Aorta (tissue), 5 donors: ENCODE data around the gene ETV2. TPM values are rescaled to one million over a fixed set of nuclear protein-coding genes. Genes with fewer than 3 reads are reported as not detected.
"Not testable (repeated sequence)": the region's sequence is repeated elsewhere in the genome, so short reads cannot be mapped to it uniquely, and the experiment has no call there.

Experiments used
- ATAC-seq: fragments of 200-7000 bp; cut with Tn5 transposase; one replicate; pipeline ENCODE4 v1.9.1; 2022; ENCODE audit warnings: moderate library complexity; ENCODE audit not compliant: low FRiP score
- DNase-seq, 2 donors: peaks; one replicate each; pipeline ENCODE4 v3.0.0-alpha.2; 2020
- H3K27ac ChIP-seq, 2 donors: one replicate each; pipeline ENCODE4 v1.5.1; 2013; ENCODE audit warnings: low read length in 2 of 2, mild to moderate bottlenecking in 2 of 2, moderate library complexity in 2 of 2, control low read depth in 1 of 2, inconsistent platforms in 1 of 2, low read depth in 1 of 2
- H3K27me3 ChIP-seq, 2 donors: one replicate each; pipeline ENCODE4 v1.6.1; 2013; ENCODE audit warnings: control low read depth in 1 of 2, low read length in 1 of 2, mild to moderate bottlenecking in 1 of 2, moderate library complexity in 1 of 2; ENCODE audit not compliant: insufficient read depth in 2 of 2, control insufficient read depth in 1 of 2
- H3K36me3 ChIP-seq, 2 donors: one replicate each; pipeline ENCODE4 v1.6.1; 2013; ENCODE audit warnings: control low read depth in 1 of 2, low read length in 1 of 2, mild to moderate bottlenecking in 1 of 2; ENCODE audit not compliant: insufficient read depth in 2 of 2, control insufficient read depth in 1 of 2
- H3K4me1 ChIP-seq, 2 donors: one replicate each; pipeline ENCODE4 v1.6.1; 2013; ENCODE audit warnings: low read length in 2 of 2, control low read depth in 1 of 2, mild to moderate bottlenecking in 1 of 2, moderate library complexity in 1 of 2; ENCODE audit not compliant: insufficient read depth in 2 of 2, control insufficient read depth in 1 of 2
- H3K4me3 ChIP-seq, 2 donors: one replicate each; pipeline ENCODE4 v1.5.1; 2013; ENCODE audit warnings: low read length in 2 of 2, control low read depth in 1 of 2, mild to moderate bottlenecking in 1 of 2
- H3K9me3 ChIP-seq: one replicate; pipeline ENCODE4 v1.6.1; 2013; ENCODE audit warnings: mild to moderate bottlenecking, low read length; ENCODE audit not compliant: control insufficient read depth
- WGBS, 2 donors: extraction: QIAGEN DNeasy Blood & Tissue Kit; methylation state at CpG; one replicate each; pipeline ENCODE4 v1.1.7; 2013; 5-methylcytosine and 5-hydroxymethylcytosine counted together
- intact Hi-C, 2 donors: fragments of 100-400 bp; cut with DNase I; formaldehyde crosslinking; loops; one replicate each; pipeline versions ENCODE4 v1.14.2 to v1.15.0; 2022
- polyA plus RNA-seq, 2 donors: library from polyadenylated mRNA; stranded (reverse); fragments of 200-250 nt; gene quantifications; one replicate each; pipeline ENCODE4 v1.2.3, GENCODE V29; 2013
- total RNA-seq, 2 donors: library from RNA; stranded (reverse); fragmentation: NEBNext Ultra II Directional; extraction: Animal tissue kit (Norgen Biotek cat#: 25700); gene quantifications; one replicate each; pipeline ENCODE4 v1.2.1, GENCODE V29; 2021
- donor health status: healthy with polysubstance abuse.
- donor health status: Bipolar disorder and iron deficiency.
- donor health status: DM: no; HTN: no; CAD: no.
- donor health status: DM: no; HTN: no; CAD: no.
- donor health status: DM: yes; HTN: yes; CAD: no.

The ETV2 gene
- total and polyA plus RNA-seq, 4 donors: 0.46 to 1.9 (median 0.92) TPM

DNA sequence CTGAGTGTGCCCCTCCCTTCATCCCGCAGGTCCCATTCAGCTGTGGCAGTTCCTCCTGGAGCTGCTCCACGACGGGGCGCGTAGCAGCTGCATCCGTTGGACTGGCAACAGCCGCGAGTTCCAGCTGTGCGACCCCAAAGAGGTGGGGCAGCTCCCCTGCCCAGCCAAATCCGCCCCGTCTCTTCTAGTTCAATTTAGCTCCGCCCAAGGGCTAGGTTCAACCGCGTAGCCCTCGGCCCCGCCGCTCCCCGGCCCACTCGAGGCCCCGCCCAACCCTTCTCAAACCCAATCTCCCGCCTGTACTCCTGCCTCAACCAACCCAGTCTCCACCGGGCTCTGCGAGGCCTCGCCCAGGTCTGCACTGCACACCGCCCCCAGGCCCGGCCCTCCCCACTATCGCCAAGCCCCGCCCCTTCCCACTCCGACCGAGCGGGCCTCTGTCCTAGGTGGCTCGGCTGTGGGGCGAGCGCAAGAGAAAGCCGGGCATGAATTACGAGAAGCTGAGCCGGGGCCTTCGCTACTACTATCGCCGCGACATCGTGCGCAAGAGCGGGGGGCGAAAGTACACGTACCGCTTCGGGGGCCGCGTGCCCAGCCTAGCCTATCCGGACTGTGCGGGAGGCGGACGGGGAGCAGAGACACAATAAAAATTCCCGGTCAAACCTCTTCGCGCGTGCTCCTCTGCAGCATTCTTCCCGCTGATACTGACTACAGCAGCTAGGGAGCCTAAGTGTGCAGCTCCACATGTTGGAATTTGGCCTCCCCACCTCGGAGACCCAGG lies 2.9 kb downstream of the ETV2 start:
- Histone ChIP-seq H3K36me3 (no peaks in the 10 kb centered on the region), H3K27ac (peak overlapping the region; percentile 2 to 96), H3K27me3 (no peaks in the 10 kb centered on the region), H3K4me3 (peak overlapping the region; percentile 32 to 74), H3K4me1 (no peaks in the 10 kb centered on the region), H3K9me3 (no peaks in the 10 kb centered on the region)
- peak; percentile 95 for ATAC-seq
- DNase-seq: peak; percentile 98
- 1% methylated on average over 60 of the region's 60 CpGs for WGBS, 2 donors
- intact Hi-C loops: no loop called here

GRCh38 chr19:35644987-35645679 lies 3.6 kb downstream of the ETV2 start:
- Histone ChIP-seq H3K36me3 (no peaks in the 10 kb centered on the region), H3K9me3 (no peaks in the 10 kb centered on the region), H3K4me3 (peak overlapping the region; percentile 32 to 67), H3K27ac (peak overlapping the region; percentile 2 to 49), H3K27me3 (no peaks in the 10 kb centered on the region), H3K4me1 (no peaks in the 10 kb centered on the region)
- DNase-seq (peak; percentile 93 to 96), ATAC-seq (peak; percentile 73)
- WGBS, 2 donors: 15 to 16% methylated on average over 20 of the region's 20 CpGs
- intact Hi-C loops: no loop called here

GRCh38 chr19:35645680-35646511 lies 4.4 kb downstream of the ETV2 start:
- ATAC-seq (no peak), DNase-seq (no peak)
- no peaks in the 10 kb centered on the region for H3K4me1 ChIP-seq
- 79 to 90% methylated on average over 7 of the region's 7 CpGs for WGBS, 2 donors
- H3K36me3 ChIP-seq: no peaks in the 10 kb centered on the region
- no peaks in the 10 kb centered on the region for H3K27me3 ChIP-seq
- intact Hi-C loops: no loop called here
- H3K9me3 ChIP-seq: no peaks in the 10 kb centered on the region
- no peak overlapping the region for H3K4me3 ChIP-seq
- H3K27ac ChIP-seq: peak overlapping the region in 1 of 2 donors; percentile 49

DNA sequence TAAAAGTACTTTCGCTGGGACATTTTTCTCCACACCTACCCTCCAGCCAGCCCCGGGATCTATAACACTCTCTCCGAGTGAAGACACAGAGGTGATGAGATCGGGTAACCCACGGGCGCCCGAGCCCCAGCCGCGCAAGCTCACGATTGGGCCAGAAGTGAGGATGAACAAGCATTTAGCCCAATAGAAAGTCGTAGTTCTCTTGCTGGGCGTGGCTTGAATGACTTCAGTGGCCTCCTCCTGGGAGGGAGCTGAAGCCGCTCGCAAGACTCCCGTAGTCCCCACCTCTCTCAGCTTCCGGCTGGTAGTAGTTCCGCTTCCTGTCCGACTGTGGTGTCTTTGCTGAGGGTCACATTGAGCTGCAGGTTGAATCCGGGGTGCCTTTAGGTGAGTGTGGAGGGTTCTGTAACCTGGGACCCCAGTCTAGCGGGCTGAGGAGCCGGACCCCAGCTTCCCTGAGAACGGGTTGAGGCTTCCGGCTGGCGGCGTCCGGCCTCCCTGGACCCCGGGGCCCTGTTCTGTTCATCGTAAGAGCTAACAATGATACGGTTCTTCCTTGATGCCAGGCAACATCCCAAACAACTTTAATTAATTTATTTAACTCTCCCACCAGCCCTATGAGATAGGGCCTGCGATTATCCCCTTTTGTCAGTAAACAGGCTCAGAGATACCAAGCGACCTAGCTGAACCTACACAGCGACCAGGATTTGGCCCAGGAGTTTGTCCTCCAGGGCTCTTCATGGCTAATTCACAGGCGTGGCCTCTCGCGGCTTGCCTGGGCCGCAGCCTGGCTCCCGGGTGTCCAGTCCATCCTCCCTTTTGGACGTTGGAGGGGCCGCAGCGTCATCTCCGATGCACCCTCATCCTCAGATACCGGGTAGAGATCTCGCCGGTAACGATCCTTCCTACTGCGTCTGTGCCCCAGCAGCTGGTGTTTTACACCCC lies 6.7 kb downstream of the ETV2 start, which contains the start of gene COX6B1:
TSS of gene COX6B1 (plus strand) at position 307 of the 945 bp plus-strand sequence. CDS start 2,921 bp downstream, outside the sequence.
- no peaks in the 10 kb centered on the region for H3K4me1 ChIP-seq
- peak; percentile 94 to 96 for DNase-seq
- H3K4me3 ChIP-seq: peak within 1 kb of the TSS; percentile 74 to 90
- no peaks in the 10 kb centered on the region for H3K27me3 ChIP-seq
- H3K36me3 ChIP-seq: no peaks in the 10 kb centered on the region
- ATAC-seq: peak; percentile 87
- intact Hi-C loops: no loop called here
- H3K9me3 ChIP-seq: no peaks in the 10 kb centered on the region
- 0% methylated on average over 46 of the region's 46 CpGs for WGBS, 2 donors
- peak within 1 kb of the TSS in 1 of 2 donors; percentile 53 for H3K27ac ChIP-seq

DNA sequence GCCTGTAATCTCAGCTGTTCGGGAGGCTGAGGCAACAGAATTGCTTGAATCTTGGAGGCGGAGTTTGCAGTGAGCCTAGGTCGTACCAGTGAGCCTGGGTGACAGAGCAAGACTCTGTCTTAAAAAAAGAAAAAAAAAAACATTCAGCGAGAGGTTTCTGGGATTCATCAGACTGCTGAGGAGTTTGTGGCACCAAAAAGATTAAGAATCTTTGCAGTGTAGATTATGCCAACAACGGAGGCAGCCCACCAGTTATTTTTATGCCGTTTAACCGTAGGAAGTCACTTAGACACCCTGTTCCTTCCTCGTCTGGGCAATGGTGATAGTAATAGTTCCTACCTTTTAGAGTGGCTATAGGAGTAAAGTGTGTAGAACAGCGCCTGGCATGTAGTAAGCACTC lies 9.0 kb downstream of the ETV2 start:
- no peaks in the 10 kb centered on the region for H3K9me3 ChIP-seq
- DNase-seq: no peak
- no peaks in the 10 kb centered on the region for H3K27me3 ChIP-seq
- WGBS, 2 donors: 72 to 81% methylated on average over 9 of the region's 9 CpGs
- peaks cover 2 to 3% of the 10 kb centered on the region in 2 donors for H3K36me3 ChIP-seq
- H3K4me3 ChIP-seq: no peak overlapping the region
- intact Hi-C loops: no loop called here
- H3K27ac ChIP-seq: no peak overlapping the region
- no peaks in the 10 kb centered on the region for H3K4me1 ChIP-seq
- ATAC-seq: no peak

GRCh38 chr19:35654828-35655227 lies 13.3 kb downstream of the ETV2 start:
- H3K4me1 ChIP-seq, H3K27me3 ChIP-seq, DNase-seq, intact Hi-C loops, H3K4me3 ChIP-seq, H3K9me3 ChIP-seq, ATAC-seq, H3K27ac ChIP-seq: not testable (repeated sequence)
- peaks cover 2 to 12% of the 10 kb centered on the region in 2 donors for H3K36me3 ChIP-seq
- WGBS, 2 donors: 90 to 97% methylated on average over 6 of the region's 6 CpGs

GRCh38 chr19:35655600-35655999 lies 14.1 kb downstream of the ETV2 start:
- 92 to 94% methylated on average over 4 of the region's 4 CpGs for WGBS, 2 donors
- intact Hi-C loops: no loop called here
- no peak overlapping the region for H3K27ac ChIP-seq
- H3K36me3 ChIP-seq: peaks cover 2 to 13% of the 10 kb centered on the region in 2 donors
- H3K9me3 ChIP-seq: no peaks in the 10 kb centered on the region
- no peaks in the 10 kb centered on the region for H3K4me1 ChIP-seq
- H3K4me3 ChIP-seq: no peak overlapping the region
- no peaks in the 10 kb centered on the region for H3K27me3 ChIP-seq
- DNase-seq: no peak
- no peak for ATAC-seq

DNA sequence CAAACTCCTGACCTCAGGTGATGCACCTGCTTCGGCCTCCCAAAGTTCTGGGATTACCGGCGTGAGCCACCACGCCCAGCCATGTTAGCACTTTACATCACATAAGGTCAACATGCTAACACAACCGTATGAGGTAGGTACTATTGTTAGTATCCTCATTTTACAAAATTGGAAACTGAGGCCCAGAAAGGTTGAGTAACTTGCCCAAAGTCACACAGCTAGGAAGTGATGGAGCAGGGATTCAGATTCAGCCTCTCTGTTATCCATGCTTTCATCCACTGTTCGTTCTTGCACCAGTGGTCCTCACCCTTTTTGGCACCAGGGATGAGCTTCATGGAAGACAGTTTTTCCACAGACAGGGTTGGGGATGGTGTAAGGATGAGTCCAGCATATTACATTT lies 15.2 kb downstream of the ETV2 start:
- 93% methylated on average over 6 of the region's 6 CpGs for WGBS, 2 donors
- Histone ChIP-seq H3K36me3 (peaks cover 2 to 13% of the 10 kb centered on the region in 2 donors), H3K27me3 (no peaks in the 10 kb centered on the region), H3K9me3 (no peaks in the 10 kb centered on the region), H3K4me3 (no peak overlapping the region), H3K4me1 (no peaks in the 10 kb centered on the region), H3K27ac (no peak overlapping the region)
- ATAC-seq (no peak), DNase-seq (no peak)
- intact Hi-C loops: no loop called here
